ENCODE measurements around the gene SRPRB.

- TF ChIP-seq SP1 (IDR thresholded peaks at IDR 0.05) (no peak), BHLHE40 (IDR thresholded peaks at IDR 0.05; ENCODE audit: borderline replicate concordance) (no peak), SUZ12 (IDR thresholded peaks at IDR 0.05) (no peak), TARDBP (IDR thresholded peaks at IDR 0.05) (no peak), ZNF384 (IDR thresholded peaks at IDR 0.05) (no peak), FOXM1 (IDR thresholded peaks at IDR 0.05; ENCODE audit: borderline replicate concordance) (no peak), PKNOX1 (IDR thresholded peaks at IDR 0.05) (no peak), FOXK2 (IDR thresholded peaks at IDR 0.05) (no peak)
Observed at GRCh38 chr3:133863911-133864310, 58.3 kb downstream of the SRPRB start.
